SK-N-SH treated with all-trans-retinoic acid at 6 μM for 48 hours (cell line): Measurements from ENCODE around the gene PARP16.

ENCODE experiments used
- ATAC-seq: fragments of 200-7000 bp; cut with Tn5 transposase; 3 replicates; pipeline ENCODE4 v1.9.1; 2020; ENCODE audit warnings: mild to moderate bottlenecking, moderate library complexity
- ARNTL ChIP-seq: fragments of 450-650 bp; formaldehyde crosslinking; IDR thresholded peaks from 2 replicates; pipeline ENCODE4 v1.5.0; 2020; ENCODE audit warnings: low read depth, mild to moderate bottlenecking, moderate library complexity, borderline replicate concordance
- BACH2 ChIP-seq: fragments of 250-450 bp; sonication (Bioruptor Pico); IDR thresholded peaks from 2 replicates; pipeline ENCODE4 v1.9.0; 2021; ENCODE audit warnings: mild to moderate bottlenecking, borderline replicate concordance
- CREB5 ChIP-seq: fragments of 250-450 bp; sonication (Bioruptor Pico); IDR thresholded peaks from 2 replicates; pipeline ENCODE4 v1.5.1; 2020; ENCODE audit warnings: low read depth, mild to moderate bottlenecking, moderate library complexity
- CSDC2 ChIP-seq: fragments of 250-450 bp; sonication (Bioruptor Pico); IDR thresholded peaks from 2 replicates; pipeline ENCODE4 v1.5.0; 2020; ENCODE audit warnings: mild to moderate bottlenecking, moderate library complexity
- ESRRG ChIP-seq: fragments of 250-450 bp; sonication (Bioruptor Pico); IDR thresholded peaks from 2 replicates; pipeline ENCODE4 v1.6.1; 2021; ENCODE audit warnings: mild to moderate bottlenecking
- GLIS3 ChIP-seq: fragments of 250-450 bp; sonication (Bioruptor Pico); IDR thresholded peaks from 2 replicates; pipeline ENCODE4 v1.5.0; 2020; ENCODE audit warnings: mild to moderate bottlenecking, moderate library complexity
- ISL1 ChIP-seq: fragments of 250-450 bp; sonication (Bioruptor Pico); IDR thresholded peaks from 2 replicates; pipeline ENCODE4 v2.1.2; 2022; ENCODE audit warnings: mild to moderate bottlenecking, moderate library complexity
- OSR1 ChIP-seq: fragments of 250-450 bp; sonication (Bioruptor Pico); IDR thresholded peaks from 2 replicates; pipeline ENCODE4 v1.8.0; 2022; ENCODE audit warnings: moderate library complexity, mild to moderate bottlenecking, inconsistent platforms
- PATZ1 ChIP-seq: fragments of 250-450 bp; sonication (Bioruptor Pico); IDR thresholded peaks from 2 replicates; pipeline ENCODE4 v1.8.0; 2020; ENCODE audit warnings: mild to moderate bottlenecking, moderate library complexity, borderline replicate concordance
- PPARA ChIP-seq: fragments of 250-450 bp; sonication (Bioruptor Pico); IDR thresholded peaks from 2 replicates; pipeline ENCODE4 v1.5.0; 2020; ENCODE audit warnings: mild to moderate bottlenecking, borderline replicate concordance
- RARB ChIP-seq: fragments of 250-450 bp; sonication (Bioruptor Pico); IDR thresholded peaks from 2 replicates; pipeline ENCODE4 v1.8.0; 2021; ENCODE audit warnings: mild to moderate bottlenecking, moderate library complexity
- TCF4 ChIP-seq: fragments of 250-450 bp; sonication (Bioruptor Pico); IDR thresholded peaks from 2 replicates; pipeline ENCODE4 v1.8.0; 2021; ENCODE audit warnings: mild to moderate bottlenecking, moderate library complexity, borderline replicate concordance
- TOX ChIP-seq: fragments of 250-450 bp; sonication (Bioruptor Pico); IDR thresholded peaks from 2 replicates; pipeline ENCODE4 v1.8.0; 2021; ENCODE audit warnings: mild to moderate bottlenecking, moderate library complexity, borderline replicate concordance
- TSHZ2 ChIP-seq: fragments of 250-450 bp; sonication (Bioruptor Pico); IDR thresholded peaks from 2 replicates; pipeline ENCODE4 v1.5.0; 2020; ENCODE audit warnings: mild to moderate bottlenecking, moderate library complexity
- ZC3H10 ChIP-seq: fragments of 250-450 bp; sonication (Bioruptor Pico); IDR thresholded peaks from 2 replicates; pipeline ENCODE4 v1.5.1; 2021; ENCODE audit warnings: mild to moderate bottlenecking, moderate library complexity
- ZFP3 ChIP-seq: fragments of 250-450 bp; sonication (Bioruptor Pico); IDR thresholded peaks from 2 replicates; pipeline ENCODE4 v1.5.0; 2020; ENCODE audit warnings: mild to moderate bottlenecking, moderate library complexity
- ZFP30 ChIP-seq: fragments of 450-650 bp; formaldehyde crosslinking; IDR thresholded peaks from 2 replicates; pipeline ENCODE4 v1.5.0; 2022; ENCODE audit warnings: mild to moderate bottlenecking, moderate library complexity
- ZNF565 ChIP-seq: fragments of 450-650 bp; formaldehyde crosslinking; conservative IDR thresholded peaks from 2 replicates; pipeline ENCODE4 v1.5.0; 2020; ENCODE audit warnings: low read depth, mild to moderate bottlenecking, moderate library complexity
- ZNF70 ChIP-seq: fragments of 450-650 bp; formaldehyde crosslinking; IDR thresholded peaks from 2 replicates; pipeline ENCODE4 v1.5.0; 2020; ENCODE audit warnings: mild to moderate bottlenecking, moderate library complexity
- ZNF8 ChIP-seq: fragments of 450-650 bp; formaldehyde crosslinking; IDR thresholded peaks from 2 replicates; pipeline ENCODE4 v1.5.0; 2020; ENCODE audit warnings: mild to moderate bottlenecking, moderate library complexity
- TF ChIP-seq, protein P1 (sequence below): fragments of 250-450 bp; sonication (Bioruptor Pico); IDR thresholded peaks from 2 replicates; pipeline ENCODE4 v1.5.1; 2021; ENCODE audit warnings: mild to moderate bottlenecking, moderate library complexity
- TF ChIP-seq, protein P2 (sequence below): fragments of 250-450 bp; sonication (Bioruptor Pico); IDR thresholded peaks from 2 replicates; pipeline ENCODE4 v1.8.0; 2021; ENCODE audit warnings: low read depth, mild to moderate bottlenecking, moderate library complexity, borderline replicate concordance

Gene PARP16

DNA sequence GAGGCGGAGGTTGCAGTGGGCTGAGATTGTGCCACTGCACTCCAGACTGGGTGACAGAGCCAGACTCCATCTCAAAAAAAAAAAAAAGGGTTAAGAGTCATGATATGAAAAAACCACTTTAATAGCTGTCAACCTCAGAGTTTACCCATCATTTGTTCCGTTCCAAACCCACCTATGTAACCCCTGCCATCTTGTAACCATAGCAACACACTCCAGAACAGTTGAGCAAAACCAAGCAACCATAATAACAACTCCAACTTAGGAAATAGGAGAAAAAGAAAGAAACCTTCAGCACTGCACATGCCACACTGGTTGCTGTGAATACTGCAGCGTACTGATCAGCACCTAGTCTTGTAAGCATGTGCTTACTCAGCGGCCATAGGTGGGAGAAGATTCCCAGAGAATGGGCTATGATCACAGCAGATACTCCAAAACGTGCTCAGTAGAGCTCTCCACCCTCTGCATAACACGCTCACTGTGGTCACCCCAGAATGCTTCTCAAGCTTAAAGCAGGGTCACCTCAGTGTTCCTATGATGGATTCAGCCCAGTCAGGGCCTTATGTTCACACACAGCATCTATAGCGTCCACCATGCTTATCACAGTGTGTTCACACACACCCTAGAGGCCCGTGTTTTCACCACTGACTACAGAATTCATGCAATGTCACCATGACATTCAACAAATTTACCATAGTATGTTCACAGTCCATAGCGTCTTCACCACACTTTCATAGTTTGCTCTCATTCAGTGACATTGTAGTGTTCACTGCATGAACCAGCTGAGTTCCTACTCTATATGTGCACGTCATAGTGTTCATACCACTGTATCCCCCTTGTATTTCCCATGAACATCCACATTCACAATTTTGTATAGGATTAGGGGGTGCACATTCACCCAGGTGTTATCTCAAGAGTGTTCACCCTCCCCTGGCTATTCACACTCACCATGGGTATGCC is 68.9 kb downstream of the PARP16 start:
- ATAC-seq, result no peak
- no peak for TF ChIP-seq PATZ1 (CRISPR knock-in tag)
- no peak for TF ChIP-seq ARNTL (CRISPR knock-in tag)
- TF ChIP-seq ZNF8 (CRISPR knock-in tag), result no peak
- TF ChIP-seq ISL1 (CRISPR knock-in tag), result no peak
- TF ChIP-seq ZFP30 (CRISPR knock-in tag), result no peak
- no peak for TF ChIP-seq ZNF70 (CRISPR knock-in tag)
- TF ChIP-seq GLIS3 (CRISPR knock-in tag), result no peak
- TF ChIP-seq BACH2 (CRISPR knock-in tag), result no peak
- no peak for TF ChIP-seq ESRRG (CRISPR knock-in tag)
- TF ChIP-seq TOX, result no peak
- TF ChIP-seq TCF4 (CRISPR knock-in tag), result no peak
- TF ChIP-seq TSHZ2 (CRISPR knock-in tag), result no peak
- TF ChIP-seq PPARA (CRISPR knock-in tag), result no peak
- TF ChIP-seq, protein P1, sequence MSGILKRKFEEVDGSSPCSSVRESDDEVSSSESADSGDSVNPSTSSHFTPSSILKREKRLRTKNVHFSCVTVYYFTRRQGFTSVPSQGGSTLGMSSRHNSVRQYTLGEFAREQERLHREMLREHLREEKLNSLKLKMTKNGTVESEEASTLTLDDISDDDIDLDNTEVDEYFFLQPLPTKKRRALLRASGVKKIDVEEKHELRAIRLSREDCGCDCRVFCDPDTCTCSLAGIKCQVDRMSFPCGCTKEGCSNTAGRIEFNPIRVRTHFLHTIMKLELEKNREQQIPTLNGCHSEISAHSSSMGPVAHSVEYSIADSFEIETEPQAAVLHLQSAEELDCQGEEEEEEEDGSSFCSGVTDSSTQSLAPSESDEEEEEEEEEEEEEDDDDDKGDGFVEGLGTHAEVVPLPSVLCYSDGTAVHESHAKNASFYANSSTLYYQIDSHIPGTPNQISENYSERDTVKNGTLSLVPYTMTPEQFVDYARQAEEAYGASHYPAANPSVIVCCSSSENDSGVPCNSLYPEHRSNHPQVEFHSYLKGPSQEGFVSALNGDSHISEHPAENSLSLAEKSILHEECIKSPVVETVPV (CRISPR knock-in tag), result no peak
- TF ChIP-seq, all 23 proteins: peak for 0

- no peak for TF ChIP-seq PATZ1 (CRISPR knock-in tag)
- no peak for TF ChIP-seq RARB (CRISPR knock-in tag)
- TF ChIP-seq CSDC2 (CRISPR knock-in tag), result no peak
- TF ChIP-seq, protein P1 (CRISPR knock-in tag), result no peak
- TF ChIP-seq CREB5, result no peak
- no peak for TF ChIP-seq ZC3H10 (CRISPR knock-in tag)
- TF ChIP-seq ZNF8 (CRISPR knock-in tag), result no peak
- TF ChIP-seq ZNF70 (CRISPR knock-in tag), result no peak
- no peak for TF ChIP-seq OSR1
- TF ChIP-seq PPARA (CRISPR knock-in tag), result no peak
- TF ChIP-seq, protein P2, sequence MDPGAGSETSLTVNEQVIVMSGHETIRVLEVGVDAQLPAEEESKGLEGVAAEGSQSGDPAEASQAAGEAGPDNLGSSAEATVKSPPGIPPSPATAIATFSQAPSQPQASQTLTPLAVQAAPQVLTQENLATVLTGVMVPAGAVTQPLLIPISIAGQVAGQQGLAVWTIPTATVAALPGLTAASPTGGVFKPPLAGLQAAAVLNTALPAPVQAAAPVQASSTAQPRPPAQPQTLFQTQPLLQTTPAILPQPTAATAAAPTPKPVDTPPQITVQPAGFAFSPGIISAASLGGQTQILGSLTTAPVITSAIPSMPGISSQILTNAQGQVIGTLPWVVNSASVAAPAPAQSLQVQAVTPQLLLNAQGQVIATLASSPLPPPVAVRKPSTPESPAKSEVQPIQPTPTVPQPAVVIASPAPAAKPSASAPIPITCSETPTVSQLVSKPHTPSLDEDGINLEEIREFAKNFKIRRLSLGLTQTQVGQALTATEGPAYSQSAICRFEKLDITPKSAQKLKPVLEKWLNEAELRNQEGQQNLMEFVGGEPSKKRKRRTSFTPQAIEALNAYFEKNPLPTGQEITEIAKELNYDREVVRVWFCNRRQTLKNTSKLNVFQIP (CRISPR knock-in tag), result no peak
- no peak for TF ChIP-seq ZNF565 (CRISPR knock-in tag)
- no peak for TF ChIP-seq ISL1 (CRISPR knock-in tag)
- TF ChIP-seq ZFP3 (CRISPR knock-in tag), result no peak
- no peak for TF ChIP-seq TCF4 (CRISPR knock-in tag)
- ATAC-seq, result no peak
Observed at GRCh38 chr15:65215496-65215895, 71.2 kb downstream of the PARP16 start.
